OCI-LY1 (cell line): Measurements from ENCODE around the gene SLC2A5.

Experiments used
- CTCF ChIP-seq: fragments of 200-600 bp; sonication (generic), shearing (Covaris generic); IDR thresholded peaks from 2 replicates; pipeline ENCODE4 v1.5.1; 2017; ENCODE audit warnings: mild to moderate bottlenecking, antibody characterized with exemption, low read length, moderate library complexity, mixed read lengths
- EZH2 ChIP-seq: fragments of 200-600 bp; sonication (generic), shearing (Covaris generic); IDR thresholded peaks from 2 replicates; pipeline ENCODE4 v1.8.0; 2017; ENCODE audit warnings: borderline replicate concordance, mixed run types, mild to moderate bottlenecking, antibody characterized with exemption, low read length, moderate library complexity, mixed read lengths

DNA sequence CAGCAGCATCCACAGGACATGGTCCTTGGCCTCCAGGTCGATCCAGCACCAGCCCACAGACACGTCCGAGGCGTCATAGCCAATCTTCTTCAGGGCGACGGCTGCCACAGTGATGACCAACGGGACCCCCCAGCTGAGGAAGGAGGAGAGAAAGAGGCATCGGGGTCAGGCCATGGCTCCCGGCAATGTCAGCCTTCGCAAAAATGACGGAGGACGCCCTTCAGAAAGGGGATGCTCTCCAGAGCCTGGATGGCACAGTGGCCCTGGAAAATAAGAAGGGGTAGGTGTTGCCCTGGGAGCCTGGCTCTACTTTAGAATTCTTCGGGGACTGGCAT, 41.9 kb upstream of the SLC2A5 start:
- TF ChIP-seq CTCF (no peak), EZH2 (no peak)
